HG03066 (cell line): ENCODE measurements around the gene ZNF804B.

Experiments used
- ATAC-seq: cut with Tn5 transposase; IDR thresholded peaks from one replicate; pipeline ENCODE4 v1.9.1; 2021; ENCODE audit warnings: low read depth; ENCODE audit not compliant: unreplicated experiment

Gene ZNF804B

GRCh38 chr7:88759230-88760135 lies at the start of gene ZNF804B:
Gene ZNF804B, plus strand, starts transcription at chr7:88759700. Its CDS starts 277 bp downstream, at chr7:88759977.
- no peak for ATAC-seq

DNA sequence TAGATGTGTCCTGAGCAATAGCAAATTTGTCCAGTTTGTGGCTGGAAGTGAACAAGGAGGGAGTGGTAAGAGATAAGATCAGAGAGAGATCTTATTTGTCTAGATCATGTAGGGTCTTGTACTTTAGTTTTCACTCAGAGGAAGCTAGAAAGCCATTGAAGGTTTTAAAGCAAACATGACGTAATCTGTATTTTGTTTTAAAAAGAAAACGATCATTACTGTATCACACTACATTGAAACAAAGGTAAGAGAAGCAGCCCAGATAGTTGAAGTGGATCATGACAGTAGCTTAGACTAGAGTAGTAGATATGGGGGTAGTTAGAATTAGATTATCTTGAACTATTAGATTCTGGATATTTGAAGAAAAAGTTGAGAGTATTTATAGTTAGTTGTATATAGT lies 23.6 kb upstream of the ZNF804B start:
- no peak for ATAC-seq

GRCh38 chr7:88737632-88738031 lies 21.9 kb upstream of the ZNF804B start:
- no peak for ATAC-seq

- ATAC-seq = no peak
These were observed 13.4 kb upstream of the ZNF804B start for GRCh38 chr7:88746126-88746525.

DNA sequence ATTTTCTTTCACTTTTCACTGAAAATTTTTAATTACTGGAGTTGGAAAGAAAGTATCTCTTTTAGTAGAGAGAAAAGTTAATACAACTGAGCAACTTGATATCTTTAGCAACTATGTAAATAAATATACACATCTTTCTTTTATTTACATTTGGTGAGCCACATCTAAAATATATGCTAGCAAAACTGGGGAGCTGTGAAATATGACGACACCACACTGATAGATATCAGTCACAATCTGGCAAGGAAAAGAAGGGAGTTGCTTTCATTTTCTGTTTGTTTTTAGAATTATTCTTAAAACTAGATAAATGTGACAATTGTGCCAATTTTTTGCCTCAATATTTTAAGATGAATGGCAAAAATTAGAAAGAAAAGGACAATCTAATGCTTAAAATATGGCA lies 2.7 kb upstream of the ZNF804B start:
- ATAC-seq = no peak

DNA sequence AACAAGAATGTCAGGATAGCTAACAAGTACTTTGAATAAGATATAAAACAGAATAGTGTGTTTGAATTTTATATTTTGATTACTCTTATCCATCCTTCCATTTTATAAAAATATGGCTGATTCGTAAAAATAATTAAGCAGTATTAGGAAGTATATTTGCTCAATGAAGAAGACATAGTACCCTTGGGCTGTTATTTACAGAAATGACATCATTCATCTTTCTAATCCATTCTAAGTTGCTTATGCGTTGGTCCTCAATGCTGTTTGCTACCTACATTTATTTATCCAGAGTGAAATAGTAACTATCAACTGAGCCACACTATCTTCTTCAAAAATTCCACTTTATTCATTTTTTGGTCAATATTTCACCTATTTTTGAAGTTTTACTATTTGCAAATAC lies 2.1 kb upstream of the ZNF804B start:
- no peak for ATAC-seq

GRCh38 chr7:88758381-88759229 lies 895 bp upstream of the ZNF804B start:
- no peak for ATAC-seq

GRCh38 chr7:88760136-88760515 lies 626 bp downstream of the ZNF804B start:
- ATAC-seq = no peak

GRCh38 chr7:88761779-88762178 lies 2.3 kb downstream of the ZNF804B start:
- no peak for ATAC-seq

DNA sequence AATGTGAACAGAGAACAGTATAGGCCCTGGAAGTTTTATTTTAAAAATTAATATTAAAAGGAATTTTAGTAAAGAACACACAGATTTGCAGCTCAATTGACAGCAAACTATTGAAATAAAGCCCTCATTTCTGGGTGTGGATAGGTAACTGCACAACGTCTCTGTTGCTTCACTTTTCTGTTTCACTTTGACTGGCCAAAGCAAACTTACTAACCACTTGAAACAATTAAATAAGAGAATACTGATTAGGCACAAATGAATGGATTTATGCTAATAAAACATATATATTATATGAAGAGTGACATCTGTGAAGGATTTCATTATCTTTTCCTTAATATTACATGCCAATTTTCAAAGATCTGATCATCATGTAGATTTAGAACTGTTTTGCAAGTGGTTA lies 11.9 kb downstream of the ZNF804B start:
- ATAC-seq = no peak

DNA sequence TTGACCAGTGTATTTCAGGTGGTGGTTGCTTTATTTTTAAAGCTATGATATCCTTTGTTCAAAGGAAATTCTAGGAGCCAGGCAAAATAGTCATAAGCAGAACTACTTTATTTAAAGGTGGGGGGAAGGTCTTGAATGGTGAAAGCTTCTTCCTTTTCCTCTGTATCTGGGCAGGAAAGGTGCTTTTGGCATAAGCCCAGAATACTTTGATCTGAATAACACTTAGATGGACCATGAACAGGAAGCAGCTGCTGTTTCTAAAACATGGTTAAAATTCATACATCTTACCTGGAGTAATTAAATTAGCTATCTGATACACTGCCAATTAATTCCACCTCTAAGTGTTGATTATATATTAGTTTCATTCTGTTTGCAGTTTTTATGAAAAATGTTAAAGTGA lies 13.3 kb downstream of the ZNF804B start:
- no peak for ATAC-seq

- no peak for ATAC-seq
These were observed 16.3 kb downstream of the ZNF804B start for GRCh38 chr7:88775838-88776237.

GRCh38 chr7:88787777-88788176 lies 28.3 kb downstream of the ZNF804B start:
- no peak for ATAC-seq

DNA sequence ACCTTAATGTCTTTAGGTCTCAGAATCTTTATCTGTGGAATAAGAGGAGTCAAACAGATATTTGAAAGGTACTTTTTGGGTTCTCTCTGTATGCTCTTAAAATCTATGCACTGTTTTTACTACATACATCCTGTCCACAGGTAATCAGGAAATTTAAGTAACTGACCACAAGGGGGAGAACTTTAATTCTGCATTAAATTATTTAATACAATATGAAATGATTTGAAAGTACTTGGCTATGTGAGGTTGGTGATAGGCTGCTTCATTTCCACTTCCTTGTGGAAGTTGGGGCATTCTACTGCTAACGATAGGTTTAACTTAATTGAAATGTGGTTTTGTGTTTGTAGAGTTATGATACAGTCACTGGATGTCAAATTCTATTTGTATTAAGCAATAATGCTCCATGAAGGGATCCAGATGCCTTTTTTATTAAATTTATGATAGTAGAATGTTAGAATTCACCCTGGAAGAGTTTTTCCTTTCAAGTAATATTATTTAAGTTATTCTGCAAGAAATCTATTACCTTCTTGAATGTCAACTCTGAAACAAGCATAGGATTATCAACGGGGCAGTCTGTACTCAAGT lies 30.1 kb downstream of the ZNF804B start:
- no peak for ATAC-seq

DNA sequence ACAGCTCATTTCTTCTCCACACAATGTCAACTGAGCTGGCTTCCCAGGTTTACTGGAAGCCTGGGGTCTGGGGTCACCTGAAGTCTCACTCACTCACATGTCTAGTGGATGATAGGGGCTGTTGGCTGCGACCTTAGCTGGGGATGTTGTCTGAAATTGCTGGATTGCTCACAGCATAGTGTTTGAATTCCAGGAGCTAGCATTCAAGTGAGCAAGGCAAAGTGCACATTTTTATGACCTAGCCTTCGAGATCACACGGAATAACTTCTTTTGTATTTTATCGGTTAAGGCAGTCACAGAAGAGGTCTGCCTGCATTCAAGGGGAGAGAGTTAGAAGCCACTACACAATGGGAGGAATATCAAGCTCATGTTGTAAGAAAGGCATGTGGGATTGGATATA lies 32.4 kb downstream of the ZNF804B start:
- ATAC-seq = no peak

DNA sequence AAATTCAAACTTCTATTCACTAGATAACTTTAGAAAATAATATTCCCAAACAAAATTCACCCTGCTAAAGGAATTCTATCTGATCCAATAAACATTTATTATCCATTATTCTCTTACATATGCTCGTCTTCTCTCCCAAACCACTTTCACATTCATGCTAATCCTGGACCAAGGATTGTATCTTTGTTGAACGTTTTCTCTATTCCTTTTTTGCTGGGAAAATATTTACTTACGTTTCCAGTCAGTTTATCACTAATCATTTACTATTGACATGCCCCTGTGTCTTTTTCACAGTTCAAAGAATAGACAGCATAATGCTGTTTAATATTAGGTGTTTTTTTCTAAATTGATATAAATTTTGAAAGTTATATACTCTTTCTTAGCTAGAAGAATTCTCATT lies 32.9 kb downstream of the ZNF804B start:
- ATAC-seq = no peak

DNA sequence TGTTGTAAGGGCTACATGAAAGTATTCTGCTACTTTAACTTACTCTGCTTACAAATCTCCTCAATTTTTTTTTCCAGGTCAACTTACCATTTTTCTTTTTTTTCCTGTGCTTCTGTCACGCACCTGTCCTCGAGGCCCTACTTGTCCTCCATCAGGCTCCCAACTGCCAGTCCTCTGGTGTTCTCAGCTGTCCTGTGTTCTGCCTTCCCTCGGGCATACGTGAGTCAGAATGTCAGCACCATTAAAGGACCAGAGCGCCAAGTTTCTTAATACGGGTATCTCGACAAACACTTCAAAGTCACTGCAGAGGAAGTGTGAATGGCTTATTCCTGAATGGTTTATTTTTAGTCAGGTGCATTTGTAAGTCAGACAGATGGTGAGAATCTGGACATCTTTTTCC lies 36.1 kb downstream of the ZNF804B start, which contains the start of gene TEX47:
TSS of gene TEX47 (minus strand) at position 185 of the 400 bp plus-strand sequence. CDS start 795 bp downstream, outside the sequence.
- ATAC-seq = no peak

DNA sequence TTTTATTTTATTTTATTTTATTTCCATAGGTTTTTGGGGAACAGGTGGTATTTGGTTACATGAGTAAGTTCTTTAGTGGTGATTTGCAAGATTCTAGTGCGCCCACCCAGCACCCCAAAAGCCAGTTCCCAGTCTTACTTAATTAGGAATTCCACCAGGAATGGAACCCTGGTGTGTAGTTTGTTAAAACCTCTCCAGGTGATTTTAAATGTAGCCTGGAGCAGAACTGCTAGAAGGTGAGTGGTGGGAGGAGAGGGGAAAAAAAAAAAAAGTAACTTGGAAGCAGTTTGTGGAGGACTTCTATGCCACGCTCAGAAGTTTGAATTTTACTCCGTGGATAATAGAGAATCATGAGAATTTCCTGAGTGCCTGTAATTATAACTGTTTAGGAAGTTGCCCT lies 41.5 kb downstream of the ZNF804B start:
- ATAC-seq = no peak

DNA sequence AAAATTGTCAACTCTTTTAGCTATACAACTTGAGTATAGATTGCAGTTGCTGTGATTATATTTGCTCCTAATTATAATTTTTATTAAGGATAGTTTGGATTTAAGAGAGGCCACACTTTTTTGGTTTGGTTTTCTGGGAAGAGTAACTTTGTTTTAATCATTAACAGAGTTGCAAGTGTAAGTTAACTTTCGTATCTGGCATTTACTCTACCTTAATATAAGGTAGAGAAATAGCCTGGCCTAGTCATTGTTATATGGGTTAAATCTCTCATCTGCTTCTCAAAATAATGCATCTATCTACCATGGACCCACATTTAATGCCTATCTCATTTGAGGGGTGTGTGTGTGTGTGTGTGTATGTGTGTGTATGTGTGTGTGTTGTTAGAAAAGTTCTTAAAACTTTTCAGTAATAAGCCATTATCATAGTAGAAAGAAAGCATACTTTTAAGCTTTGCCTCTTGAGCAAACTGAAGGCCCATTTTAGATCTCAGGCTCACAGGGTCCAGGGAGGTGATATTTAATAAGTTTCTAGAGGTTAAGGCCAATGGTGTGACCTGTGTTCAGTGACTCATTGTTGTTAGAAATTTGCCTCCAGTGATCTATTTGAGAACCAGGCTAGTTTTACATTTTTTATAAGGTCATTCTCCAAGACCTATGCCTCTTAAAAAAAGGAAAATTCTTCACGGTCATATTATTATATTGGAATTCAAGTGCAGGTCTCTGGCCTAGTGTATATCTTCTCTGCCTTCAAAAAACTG lies 47.0 kb downstream of the ZNF804B start:
- ATAC-seq = no peak

GRCh38 chr7:88818552-88818951 lies 59.1 kb downstream of the ZNF804B start:
- no peak for ATAC-seq
